Measurements from ENCODE around the gene MPIG6B. TPM values are rescaled to one million over a fixed set of nuclear protein-coding genes. Genes with fewer than 3 reads are reported as not detected.
"Not testable (repeated sequence)": the region's sequence is repeated elsewhere in the genome, so short reads cannot be mapped to it uniquely, and the experiment has no call there.

MPIG6B gene
- total RNA-seq, 1 donor from 2014 or later, result not detected

- Mint-ChIP-seq H3K27ac (no peak overlapping the region), H3K27me3 (ENCODE audit: insufficient read depth, low read depth) (peaks cover 15% of the 10 kb centered on the region), H3K4me1 (peaks cover 21% of the 10 kb centered on the region), H3K4me3 (no peak overlapping the region), H3K9me3 (no peaks in the 10 kb centered on the region), H3K36me3 (no peaks in the 10 kb centered on the region)
- Histone ChIP-seq H3K4me1 (no peaks in the 10 kb centered on the region), H3F3A (ENCODE audit: low read depth) (no peaks in the 10 kb centered on the region), H2AFZ (replicated peaks) (no peak overlapping the region), H3K4me2 (no peak overlapping the region), H3K9me3 (ENCODE audit: low read depth) (no peaks in the 10 kb centered on the region), H3K79me2 (ENCODE audit: low read depth) (peaks cover under 1% of the 10 kb centered on the region), H3K9ac (no peak overlapping the region), H3K4me3 (no peak overlapping the region), H3K36me3 (no peaks in the 10 kb centered on the region), H4K20me1 (ENCODE audit: low read depth) (no peaks in the 10 kb centered on the region), H3K27me3 (no peaks in the 10 kb centered on the region), H3K27ac (no peak overlapping the region)
- TF ChIP-seq EZH2 (IDR thresholded peaks at IDR 0.05) (no peak), EZH2phosphoT487 (IDR thresholded peaks at IDR 0.05) (no peak), CTCF (IDR thresholded peaks at IDR 0.05) (no peak)
- DNase-seq (ENCODE audit: low spot score), result no peak
Measured at GRCh38 chr6:31707701-31708100, 15.5 kb upstream of the MPIG6B start.

GRCh38 chr6:31708224-31708623 lies 14.9 kb upstream of the MPIG6B start:
- peaks cover 25% of the 10 kb centered on the region for H3K4me1 Mint-ChIP-seq
- peaks cover 14% of the 10 kb centered on the region for H3K27me3 Mint-ChIP-seq (ENCODE audit: insufficient read depth, low read depth)

GRCh38 chr6:31709157-31709556 lies 14.0 kb upstream of the MPIG6B start:
- H3K9ac ChIP-seq; H3K27ac Mint-ChIP-seq; H3K4me2 ChIP-seq; H3K79me2 ChIP-seq (ENCODE audit: low read depth); H3K4me3 Mint-ChIP-seq; H3K9me3 ChIP-seq (ENCODE audit: low read depth); H2AFZ ChIP-seq (replicated peaks); H3K27ac ChIP-seq; H3K36me3 ChIP-seq; H3K4me3 ChIP-seq; H4K20me1 ChIP-seq (ENCODE audit: low read depth); H3K27me3 ChIP-seq; H3K9me3 Mint-ChIP-seq; H3K36me3 Mint-ChIP-seq; DNase-seq (ENCODE audit: low spot score): not testable (repeated sequence)
- Histone ChIP-seq H3K4me1 (peaks cover 12% of the 10 kb centered on the region), H3F3A (ENCODE audit: low read depth) (peaks cover 11% of the 10 kb centered on the region)
- H3K4me1 Mint-ChIP-seq, result peaks cover 32% of the 10 kb centered on the region
- H3K27me3 Mint-ChIP-seq (ENCODE audit: insufficient read depth, low read depth), result peaks cover 17% of the 10 kb centered on the region

More at GRCh38 chr6:31708224-31708623, 14.9 kb upstream of the MPIG6B start:
- TF ChIP-seq EZH2phosphoT487 (IDR thresholded peaks at IDR 0.05) (no peak), CTCF (IDR thresholded peaks at IDR 0.05) (no peak), EZH2 (IDR thresholded peaks at IDR 0.05) (no peak)
- H3K4me3 Mint-ChIP-seq, result no peak overlapping the region
- Histone ChIP-seq H3K9me3 (ENCODE audit: low read depth) (no peaks in the 10 kb centered on the region), H4K20me1 (ENCODE audit: low read depth) (no peaks in the 10 kb centered on the region), H3K79me2 (ENCODE audit: low read depth) (no peaks in the 10 kb centered on the region), H3K27me3 (no peaks in the 10 kb centered on the region), H3K9ac (no peak overlapping the region), H3K27ac (no peak overlapping the region), H3F3A (ENCODE audit: low read depth) (peaks cover 1% of the 10 kb centered on the region), H2AFZ (replicated peaks) (no peak overlapping the region), H3K4me2 (no peak overlapping the region), H3K4me1 (peaks cover 3% of the 10 kb centered on the region), H3K4me3 (no peak overlapping the region), H3K36me3 (no peaks in the 10 kb centered on the region)
- H3K27ac Mint-ChIP-seq, result no peak overlapping the region
- no peaks in the 10 kb centered on the region for H3K9me3 Mint-ChIP-seq
- no peaks in the 10 kb centered on the region for H3K36me3 Mint-ChIP-seq
- DNase-seq (ENCODE audit: low spot score), result no peak

GRCh38 chr6:31710523-31711219 lies 12.5 kb upstream of the MPIG6B start:
- Mint-ChIP-seq H3K36me3 (no peaks in the 10 kb centered on the region), H3K9me3 (no peaks in the 10 kb centered on the region), H3K27me3 (ENCODE audit: insufficient read depth, low read depth) (peaks cover 19% of the 10 kb centered on the region), H3K4me3 (peak overlapping the region; percentile 5), H3K4me1 (peaks cover 43% of the 10 kb centered on the region), H3K27ac (peak overlapping the region; percentile 4)
- H2AFZ ChIP-seq (replicated peaks), result no peak overlapping the region
- TF ChIP-seq CTCF (IDR thresholded peaks at IDR 0.05) (no peak), EZH2phosphoT487 (IDR thresholded peaks at IDR 0.05) (no peak), EZH2 (IDR thresholded peaks at IDR 0.05) (no peak)
- H3K4me3 ChIP-seq, result no peak overlapping the region
- peaks cover 21% of the 10 kb centered on the region for H3F3A ChIP-seq (ENCODE audit: low read depth)
- H3K27ac ChIP-seq, result no peak overlapping the region
- H3K4me1 ChIP-seq, result peaks cover 25% of the 10 kb centered on the region
- no peaks in the 10 kb centered on the region for H4K20me1 ChIP-seq (ENCODE audit: low read depth)
- no peaks in the 10 kb centered on the region for H3K9me3 ChIP-seq (ENCODE audit: low read depth)
- no peak overlapping the region for H3K9ac ChIP-seq
- DNase-seq (ENCODE audit: low spot score), result no peak
- no peaks in the 10 kb centered on the region for H3K36me3 ChIP-seq
- H3K79me2 ChIP-seq (ENCODE audit: low read depth), result no peaks in the 10 kb centered on the region
- no peak overlapping the region for H3K4me2 ChIP-seq
- H3K27me3 ChIP-seq, result no peaks in the 10 kb centered on the region

Data from neural progenitor cell (in vitro differentiated cells).